Activated CD4-positive, alpha-beta T cell treated with anti-CD3 and anti-CD28 coated beads, Interleukin-2, Interleukin-6, amounts not matched to agents 100 ng/mL and 50 ng/mL, durations not matched to agents 16 hours and 8 hours (primary cell): ENCODE measurements around the gene NCKAP5.

Experiments used
- DNase-seq: peaks from one replicate; pipeline ENCODE4 v3.0.0-alpha.2; 2020

NCKAP5 gene

DNA sequence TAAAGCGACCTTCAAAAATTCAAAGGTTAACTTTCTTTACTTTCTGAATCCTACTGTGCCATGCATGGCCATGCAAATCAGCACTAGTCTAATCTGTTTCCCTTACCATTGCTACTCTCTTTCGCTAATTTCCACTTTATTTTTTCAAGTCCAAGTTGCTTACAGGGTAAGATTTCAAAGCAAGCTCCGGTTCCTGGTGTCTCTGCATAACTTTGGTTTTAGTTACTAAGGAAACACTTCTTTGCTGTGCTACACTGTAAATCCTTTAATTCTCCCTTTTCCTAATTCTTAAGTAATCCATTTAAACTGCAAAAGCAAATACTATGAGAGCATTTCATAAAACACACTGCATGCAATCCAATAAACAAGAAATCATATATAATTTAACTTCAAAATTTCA is 514.7 kb downstream of the NCKAP5 start:
- no peak for DNase-seq

DNA sequence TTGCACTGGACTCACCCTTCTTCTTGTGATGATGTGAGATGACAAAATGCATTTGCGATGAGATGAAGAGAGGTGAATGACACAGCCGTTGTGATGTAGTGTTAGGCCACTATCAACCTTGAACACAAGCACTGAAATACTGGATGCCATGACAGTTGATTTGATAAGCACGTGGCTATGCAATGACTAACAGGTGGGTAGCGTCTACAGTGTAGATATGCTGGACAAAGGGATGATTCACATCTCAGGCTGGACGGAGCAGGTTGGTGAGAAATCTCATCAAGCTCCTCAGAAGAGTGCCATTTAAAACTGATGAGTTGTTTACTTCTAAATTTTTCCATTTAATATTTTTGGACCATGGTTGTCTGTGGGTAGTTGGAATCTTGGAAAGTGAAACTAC is 522.5 kb downstream of the NCKAP5 start:
- no peak for DNase-seq

DNA sequence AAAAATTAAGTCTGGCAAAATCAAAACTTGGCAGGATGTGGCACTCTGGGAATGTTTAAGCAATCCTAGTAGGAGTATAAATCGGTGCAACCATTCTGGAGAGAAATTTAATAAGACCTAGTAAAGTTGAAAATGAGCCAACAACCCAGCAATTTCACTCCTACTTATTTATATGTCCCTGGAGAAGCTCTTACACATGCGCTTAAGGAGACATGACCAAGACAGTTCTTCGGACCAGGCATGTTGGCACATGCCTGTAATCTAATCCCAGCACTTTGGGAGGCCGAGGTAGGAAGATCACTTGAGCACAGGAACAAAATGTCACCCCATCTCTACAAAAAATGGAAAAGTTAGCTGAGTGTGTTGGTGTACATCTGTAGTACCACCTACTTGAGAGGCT is 523.7 kb downstream of the NCKAP5 start:
- no peak for DNase-seq

DNA sequence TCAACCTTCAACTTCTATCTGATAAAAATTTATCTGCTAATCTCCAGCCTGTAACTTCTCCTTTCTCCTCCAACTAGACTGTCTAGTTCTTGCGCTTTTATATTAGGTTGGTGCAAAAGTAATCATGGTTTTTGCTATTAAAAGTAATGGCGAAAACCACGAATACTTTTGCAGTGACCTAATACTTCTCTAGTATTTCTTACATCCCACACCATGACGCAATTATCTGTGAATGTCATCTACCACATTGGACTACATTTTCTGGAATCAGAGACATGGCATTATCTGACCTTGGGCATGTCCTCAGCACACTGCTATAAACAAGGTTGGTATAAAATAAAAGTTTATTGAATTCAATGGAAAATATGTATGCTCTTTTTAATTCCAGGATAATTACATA is 528.1 kb downstream of the NCKAP5 start:
- no peak for DNase-seq

DNA sequence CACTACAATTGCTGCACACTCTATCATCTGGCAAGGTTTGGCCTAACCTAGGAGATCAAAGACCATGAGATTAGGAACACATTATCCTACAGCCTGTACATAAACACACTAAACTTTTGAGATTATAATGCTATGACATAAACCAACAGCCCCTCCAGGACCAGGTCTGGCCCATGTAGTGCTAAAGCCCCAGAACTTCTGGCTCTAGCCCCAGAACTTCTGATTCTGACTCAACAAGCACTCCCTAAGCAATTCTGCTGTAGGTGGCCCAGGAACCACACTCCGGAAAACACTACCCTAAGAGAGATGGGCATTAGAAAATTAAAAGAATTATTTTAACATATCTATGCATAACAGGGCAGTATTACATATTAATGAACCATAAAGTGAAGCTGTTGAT is 528.7 kb downstream of the NCKAP5 start:
- DNase-seq, result no peak

DNA sequence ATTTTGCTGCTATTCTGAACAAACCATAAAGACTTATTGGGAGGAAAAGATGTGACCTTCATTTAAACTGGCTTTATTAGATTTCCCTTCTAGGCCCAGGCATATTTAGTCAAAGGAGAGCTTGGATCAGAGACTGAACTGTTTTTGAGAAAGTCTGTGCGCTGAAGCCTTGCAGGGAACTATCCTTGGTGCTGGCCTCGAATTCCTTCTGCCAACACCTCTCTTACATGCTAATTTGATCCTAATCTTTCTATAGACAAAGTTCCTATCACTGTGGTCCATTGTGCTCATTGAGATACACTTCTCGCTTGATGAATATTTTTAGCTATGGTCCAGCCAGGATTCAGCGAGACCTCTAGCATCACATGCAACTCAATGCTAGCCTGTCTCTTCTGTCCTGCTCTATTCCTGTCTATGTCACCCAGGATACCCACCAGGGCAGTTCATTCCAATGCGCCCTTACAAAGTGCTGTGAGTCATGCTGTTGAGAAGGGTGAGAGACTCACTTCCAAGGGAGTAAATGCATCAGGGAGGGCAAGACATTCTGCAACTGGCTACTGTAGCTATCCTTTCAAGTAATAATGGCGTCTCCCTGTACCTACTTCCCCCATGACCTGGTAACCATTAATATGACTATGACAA is 541.6 kb downstream of the NCKAP5 start:
- DNase-seq, result no peak

DNA sequence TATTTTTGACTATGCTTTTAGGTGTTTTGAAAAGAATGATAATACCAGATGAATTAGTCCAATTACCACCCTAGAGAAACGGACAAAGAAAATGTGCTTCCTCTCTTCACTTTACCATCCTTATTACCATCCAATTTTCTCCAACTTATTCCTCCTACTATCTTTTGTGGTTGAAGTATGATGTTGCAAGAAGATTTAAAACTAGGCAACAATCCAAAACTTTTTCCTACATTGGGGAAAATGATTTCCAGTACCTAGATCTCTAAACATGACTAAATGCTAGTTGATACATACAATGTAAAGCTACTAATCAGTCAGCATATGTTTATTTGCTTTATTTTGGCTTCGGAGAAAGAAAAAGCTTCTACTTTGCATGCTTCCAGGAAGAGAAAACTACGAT is 543.3 kb downstream of the NCKAP5 start:
- DNase-seq, result no peak

DNA sequence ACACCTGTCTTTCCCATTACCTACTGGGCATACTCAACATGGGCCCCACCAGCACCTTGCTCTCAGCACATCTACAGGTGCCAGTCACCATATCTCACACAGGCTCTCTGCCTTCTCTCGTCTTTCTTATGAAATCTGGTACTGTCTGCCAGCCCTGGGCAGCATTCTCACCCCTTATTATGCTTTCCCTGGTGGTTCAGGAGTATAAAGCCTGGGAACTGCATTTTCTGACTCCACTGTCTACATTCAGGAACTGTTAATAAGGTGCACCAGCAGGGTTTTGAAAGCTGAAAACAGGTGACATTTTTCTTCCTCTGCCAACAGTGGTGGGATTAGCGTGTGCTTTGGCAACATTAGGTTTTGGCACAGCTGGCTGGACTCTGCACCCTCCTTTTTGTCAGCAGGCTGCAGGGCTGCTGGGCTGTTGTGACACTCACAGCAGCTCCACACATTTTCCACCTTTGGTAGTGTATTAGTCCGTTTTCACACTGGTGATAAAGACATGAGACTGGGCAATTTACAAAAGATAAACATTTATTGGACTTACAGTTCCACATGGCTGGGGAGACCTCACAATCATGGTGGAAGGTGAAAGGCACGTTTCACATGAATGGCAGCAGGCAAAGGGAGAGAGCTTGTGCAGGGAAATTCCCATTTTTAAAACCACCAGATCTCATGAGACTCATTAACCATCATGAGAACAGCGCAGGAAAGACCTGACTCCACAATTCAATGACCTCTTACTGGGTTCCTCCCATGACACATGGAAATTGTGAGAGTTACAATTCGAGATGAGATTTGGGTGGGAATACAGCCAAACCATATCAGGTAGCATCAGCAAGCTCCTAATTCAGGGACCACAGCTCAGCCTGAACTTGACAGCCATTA is 555.2 kb downstream of the NCKAP5 start:
- DNase-seq, result no peak

DNA sequence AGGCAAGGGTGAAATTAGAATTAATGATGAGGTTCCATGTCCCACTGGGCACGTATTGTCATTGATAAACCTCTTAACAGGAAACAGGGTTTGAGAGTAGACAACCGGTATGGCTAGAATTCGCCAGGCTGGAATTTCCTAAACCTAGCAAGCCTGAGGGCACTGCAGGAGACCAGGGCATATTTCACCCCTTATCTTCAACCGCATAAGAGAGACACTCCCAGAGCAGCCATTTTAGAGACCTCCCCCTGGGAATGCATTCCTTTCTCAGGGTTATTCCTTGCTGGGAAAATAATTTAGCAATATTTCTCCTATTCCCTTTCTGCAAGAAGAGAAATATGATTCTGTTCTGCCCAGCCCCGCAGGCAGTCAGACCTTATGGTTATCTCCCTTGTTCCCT is 563.6 kb downstream of the NCKAP5 start:
- no peak for DNase-seq

DNA sequence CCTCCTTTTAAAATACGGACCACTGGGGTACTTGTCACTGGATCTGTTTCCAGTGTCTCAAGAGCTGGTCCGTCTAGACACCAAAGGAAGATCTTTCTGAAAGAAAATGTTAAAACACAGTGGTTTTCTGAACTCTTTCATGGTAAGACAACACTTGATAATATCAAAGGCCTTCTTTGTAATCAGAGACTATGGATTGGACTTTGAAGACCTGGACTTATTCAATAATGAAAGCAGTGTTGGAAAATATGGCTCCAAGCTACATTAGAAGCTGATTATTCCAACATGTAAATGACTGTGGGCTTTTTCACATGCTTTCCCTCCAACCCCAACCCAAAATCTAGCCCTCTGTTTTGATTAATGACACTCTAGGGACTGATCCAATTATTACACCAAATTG is 568.8 kb downstream of the NCKAP5 start:
- DNase-seq, result no peak

DNA sequence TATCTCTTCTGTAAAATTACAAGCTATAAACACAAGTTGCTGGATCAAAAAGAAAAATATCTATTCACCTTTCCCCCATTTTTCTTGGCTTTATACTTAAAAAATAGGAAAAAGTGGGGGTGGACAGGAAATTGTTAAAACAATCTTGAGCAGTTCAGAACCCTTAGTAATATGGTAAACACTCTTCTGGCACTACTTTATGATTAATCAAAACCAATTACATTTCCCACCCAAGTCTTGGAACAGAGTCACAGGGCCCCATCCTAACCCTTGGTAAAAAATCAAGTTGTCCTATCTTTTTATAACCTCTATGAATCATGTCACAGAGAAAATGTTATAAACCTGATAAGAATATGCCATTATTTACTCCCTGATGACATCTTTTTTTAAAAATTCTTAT is 570.0 kb downstream of the NCKAP5 start:
- no peak for DNase-seq

DNA sequence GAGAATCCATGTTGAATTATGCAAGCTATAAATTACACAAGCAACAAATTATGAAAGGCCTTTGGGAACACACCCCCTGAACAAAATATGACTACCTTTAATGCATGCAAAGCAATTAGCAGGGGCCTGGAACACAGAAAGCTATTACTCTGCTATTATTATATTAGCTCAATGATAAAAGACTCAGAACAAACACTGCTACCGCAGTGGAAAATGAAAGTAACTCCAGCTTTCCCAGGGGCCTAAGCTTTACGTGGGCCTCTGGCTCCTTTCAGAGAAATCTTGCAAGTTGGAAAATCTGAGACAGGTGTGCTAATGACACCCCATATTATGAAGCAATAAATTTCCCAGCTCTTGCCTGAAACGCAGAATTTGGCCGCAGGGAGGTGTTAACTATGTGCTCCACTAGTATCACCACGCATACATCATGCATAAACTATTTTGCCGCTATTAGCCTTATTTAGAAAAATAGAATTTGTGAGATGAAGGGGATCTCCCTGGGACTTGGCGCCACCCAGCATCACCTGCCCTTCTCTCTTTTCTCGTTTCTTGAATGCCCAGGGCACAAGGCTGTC is 576.7 kb downstream of the NCKAP5 start:
- DNase-seq, result no peak

DNA sequence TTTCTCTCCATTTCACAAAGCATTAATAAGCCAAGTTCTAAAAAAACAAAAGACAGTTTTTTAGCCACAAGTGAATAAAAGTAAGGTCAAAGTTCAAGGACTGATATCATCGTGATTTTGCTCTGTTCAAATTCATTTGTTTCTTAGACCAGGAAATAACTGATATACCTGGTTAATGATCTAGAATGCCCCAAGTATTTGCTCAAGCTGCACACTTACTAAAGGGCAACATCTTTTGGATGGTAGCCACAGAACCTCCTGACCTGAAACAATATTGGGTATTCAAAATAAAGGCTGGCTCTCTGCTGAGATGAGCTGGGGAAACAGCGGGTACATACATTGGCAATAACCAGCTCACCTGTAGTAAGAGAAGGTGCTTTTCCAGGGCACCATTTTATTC is 583.5 kb downstream of the NCKAP5 start:
- no peak for DNase-seq

DNA sequence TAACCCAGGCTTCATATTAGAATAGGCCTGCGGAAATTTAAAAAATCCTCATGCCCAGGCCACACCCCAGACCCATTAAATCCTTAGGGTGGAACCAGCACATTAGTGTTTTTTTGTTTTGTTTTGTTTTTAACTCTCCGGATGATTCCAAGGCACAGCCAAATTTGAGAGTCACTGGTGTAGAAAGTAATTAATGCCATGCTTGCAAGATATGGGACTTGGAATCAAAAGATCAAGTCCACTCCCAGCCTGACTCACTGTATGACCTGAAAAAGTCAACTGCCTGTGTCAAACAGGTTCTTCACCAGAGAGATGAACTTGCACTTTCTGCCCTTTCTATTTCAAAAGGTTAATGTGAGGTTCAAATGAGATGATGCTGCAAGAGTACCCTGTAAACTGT is 588.0 kb downstream of the NCKAP5 start:
- no peak for DNase-seq

DNA sequence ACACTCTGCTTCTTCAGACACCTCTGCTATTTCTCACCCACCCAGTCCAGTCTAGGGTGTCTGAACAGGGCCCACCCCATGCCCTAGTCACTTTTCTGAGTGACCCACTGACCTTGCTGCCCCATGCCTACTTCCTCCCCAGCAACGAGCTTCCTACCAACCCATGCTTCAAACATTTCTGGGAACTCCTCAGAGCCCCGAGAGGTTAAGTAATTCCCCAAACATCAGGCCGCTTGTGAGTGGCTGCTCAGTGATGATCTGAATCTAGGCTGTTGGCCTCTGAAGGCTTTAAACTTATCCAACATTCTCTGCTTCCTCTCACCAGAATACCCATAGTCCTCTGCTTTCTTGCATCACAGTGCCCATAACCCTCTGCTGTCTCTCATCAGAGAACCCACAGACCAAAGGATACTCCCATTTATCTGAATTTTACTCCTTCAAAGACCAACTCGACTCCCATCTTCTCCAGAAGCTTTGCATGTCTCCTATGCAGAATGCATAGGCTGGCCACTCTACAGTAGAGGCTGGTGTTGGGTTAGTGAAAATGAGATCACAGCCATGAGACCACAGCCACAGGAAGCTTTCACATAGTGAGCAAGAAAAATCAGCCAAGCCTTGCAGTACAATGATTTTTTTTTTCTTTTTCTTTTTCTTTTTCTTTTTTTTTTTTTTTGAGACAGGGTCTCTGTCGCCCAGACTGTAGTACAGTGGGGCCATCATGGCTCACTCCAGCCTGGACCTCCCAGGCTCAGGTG is 588.7 kb downstream of the NCKAP5 start:
- no peak for DNase-seq

DNA sequence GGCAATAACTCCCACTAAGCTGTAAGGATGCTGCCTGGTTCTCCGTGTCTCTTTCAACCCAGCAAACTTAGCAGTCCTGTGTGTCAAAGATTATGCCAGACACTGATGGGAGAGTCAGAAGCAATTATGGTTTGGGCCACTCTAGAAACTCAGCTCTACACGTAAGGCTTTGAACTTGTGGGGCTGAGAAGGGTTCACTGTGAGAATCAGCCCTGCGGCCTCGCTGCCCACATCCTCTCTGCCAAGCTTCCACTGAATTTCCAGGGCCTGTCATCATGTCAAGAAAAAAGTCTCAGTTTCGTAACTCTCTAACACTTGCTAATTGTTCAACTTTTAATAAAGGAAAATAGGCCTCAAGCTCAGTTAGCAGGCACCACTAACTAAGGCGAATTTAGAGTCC is 589.4 kb downstream of the NCKAP5 start:
- DNase-seq, result no peak

DNA sequence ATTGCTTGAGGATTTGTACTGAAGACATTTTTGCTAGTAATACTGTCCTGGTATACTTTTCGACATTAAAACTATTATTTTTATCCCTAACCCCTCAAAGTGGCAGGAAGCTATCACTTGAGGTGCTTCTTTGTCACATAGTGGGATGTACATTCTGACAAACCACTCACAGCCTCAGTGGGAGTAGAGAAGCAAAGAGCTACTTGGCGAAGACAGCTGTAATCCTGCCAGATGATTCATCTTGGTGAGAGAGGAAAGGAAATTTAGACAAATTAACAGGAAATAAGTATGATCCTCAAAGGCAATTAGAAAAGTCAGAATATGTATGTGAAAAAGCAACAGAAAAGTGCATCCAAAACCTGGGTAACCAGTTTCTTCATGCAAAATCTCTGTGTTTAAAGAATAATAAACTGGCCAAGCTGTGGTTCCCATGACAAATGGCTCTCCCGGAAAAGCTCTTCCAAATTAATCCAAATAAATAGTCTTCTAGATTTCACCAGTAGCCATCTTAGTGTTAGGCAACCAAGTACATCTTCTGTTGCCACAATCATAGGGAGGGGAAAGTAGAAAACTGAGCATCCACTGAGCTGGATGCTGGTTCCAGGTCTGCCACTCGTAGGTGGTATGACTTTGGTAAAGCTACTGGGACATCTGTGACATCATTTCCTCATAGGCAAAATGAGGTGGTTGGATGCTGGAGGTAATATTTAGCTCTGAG is 590.3 kb downstream of the NCKAP5 start:
- no peak for DNase-seq

DNA sequence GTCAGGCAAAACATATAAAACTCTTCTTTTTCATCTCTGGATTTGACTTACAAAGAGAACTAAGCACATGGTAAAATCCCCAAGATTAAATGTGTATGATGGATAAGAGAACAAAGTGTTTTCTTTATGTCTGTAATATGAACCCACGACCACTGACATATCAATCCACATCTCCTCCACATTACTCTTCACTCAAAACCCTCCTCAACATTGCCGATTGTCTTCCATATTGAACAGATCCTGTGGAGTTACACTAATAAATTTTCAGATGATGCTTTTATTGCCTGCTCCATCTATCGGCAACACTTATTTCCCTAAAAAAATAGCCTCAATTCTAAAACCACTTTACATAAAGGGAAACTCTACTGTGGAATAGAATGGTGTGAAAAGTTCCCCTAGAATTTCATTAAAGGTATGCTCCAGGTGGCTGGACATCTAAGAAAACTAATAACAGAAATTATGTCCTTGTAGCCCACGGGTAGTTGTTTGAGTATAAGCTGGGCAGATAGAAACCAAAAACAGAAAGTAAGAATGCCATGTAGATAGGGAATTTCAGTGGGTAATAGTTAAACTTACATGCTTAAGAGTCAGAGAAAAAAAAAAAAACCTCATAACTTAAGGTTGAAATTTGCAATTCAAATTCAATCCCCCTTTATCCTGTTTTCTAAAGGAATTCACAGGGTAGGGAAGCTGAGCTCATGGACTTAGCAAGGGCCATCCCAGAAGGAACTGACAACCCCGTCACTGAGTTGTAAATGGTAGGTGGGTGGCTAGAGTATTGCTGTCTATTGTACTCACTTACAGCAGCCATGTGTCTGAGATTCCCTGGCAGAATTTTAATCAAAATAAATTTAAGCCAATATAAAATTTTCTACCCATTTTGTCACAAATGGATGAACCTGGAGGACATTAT is 592.8 kb downstream of the NCKAP5 start:
- DNase-seq, result no peak

DNA sequence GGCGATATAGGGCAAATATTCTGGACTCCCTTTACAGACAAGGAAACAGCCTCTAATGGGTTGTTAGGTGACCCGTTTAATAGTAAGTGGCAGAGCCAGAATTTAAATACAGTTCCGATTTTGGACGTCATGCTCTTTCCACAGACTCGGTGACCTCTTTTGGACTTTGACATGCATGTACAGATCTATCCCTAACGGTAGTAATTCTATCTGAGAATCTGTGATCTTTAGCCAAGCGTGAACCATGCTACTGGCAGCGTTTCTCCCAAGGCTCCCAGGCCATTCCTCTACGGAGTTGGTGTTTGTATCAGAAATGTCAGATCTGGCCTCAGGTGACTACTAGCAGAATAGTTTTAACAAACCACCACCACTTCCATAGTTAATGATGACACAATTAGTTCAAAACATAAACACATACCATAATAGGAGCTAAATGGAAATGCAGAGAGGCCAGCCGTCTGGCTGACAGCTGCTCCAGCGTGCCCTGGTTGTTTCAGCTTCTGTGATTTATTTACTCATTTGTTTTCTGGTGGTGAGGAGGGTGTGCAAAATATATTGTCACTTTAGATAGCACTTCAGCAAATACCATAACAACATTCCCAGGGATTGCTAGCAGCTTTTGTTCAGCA is 593.7 kb downstream of the NCKAP5 start:
- no peak for DNase-seq

DNA sequence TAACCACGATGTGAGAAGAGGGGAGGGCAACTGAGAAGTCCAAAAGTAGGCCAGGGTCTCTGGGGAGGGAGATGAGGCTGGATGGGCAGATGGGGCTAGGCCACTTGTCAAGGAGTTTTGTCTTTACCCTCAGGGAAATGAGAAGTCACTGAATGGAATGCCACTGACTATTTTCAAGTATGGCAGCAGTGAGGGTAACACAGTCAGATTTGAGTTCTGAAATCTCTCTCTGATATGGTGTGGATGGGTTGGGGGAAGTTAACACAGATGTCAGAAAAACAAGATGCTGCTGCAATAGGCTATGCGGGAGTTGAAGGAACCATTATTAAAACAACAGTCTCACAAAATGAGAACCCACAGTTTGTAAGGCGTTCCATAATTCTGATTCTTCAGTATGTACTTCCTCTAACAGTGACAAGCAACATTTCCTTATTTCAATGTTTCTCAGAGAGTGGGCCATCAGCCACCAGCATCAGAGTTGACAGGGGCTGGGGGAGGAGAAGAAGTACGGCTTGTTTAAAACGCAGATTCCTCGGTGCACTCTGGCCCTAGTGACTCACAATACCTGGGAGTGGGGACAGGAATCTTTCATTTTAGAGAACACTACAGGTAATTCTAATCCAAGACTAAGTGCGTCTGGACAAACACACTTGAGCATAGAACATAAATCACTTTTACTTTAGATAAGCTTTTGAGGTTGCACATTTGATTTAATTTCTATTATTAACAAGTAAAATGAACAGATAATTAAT is 596.8 kb downstream of the NCKAP5 start:
- no peak for DNase-seq
